HTERT RPE-1 (cell line): ENCODE data around the gene AUNIP.

Source experiments
- in situ Hi-C: fragments of 300-500 bp; cut with MboI; formaldehyde crosslinking; loops from 4 replicates; pipeline ENCODE4 v1.14.3; 2020; ENCODE audit warnings: low sequenced_read_pairs

The AUNIP gene, protein sequence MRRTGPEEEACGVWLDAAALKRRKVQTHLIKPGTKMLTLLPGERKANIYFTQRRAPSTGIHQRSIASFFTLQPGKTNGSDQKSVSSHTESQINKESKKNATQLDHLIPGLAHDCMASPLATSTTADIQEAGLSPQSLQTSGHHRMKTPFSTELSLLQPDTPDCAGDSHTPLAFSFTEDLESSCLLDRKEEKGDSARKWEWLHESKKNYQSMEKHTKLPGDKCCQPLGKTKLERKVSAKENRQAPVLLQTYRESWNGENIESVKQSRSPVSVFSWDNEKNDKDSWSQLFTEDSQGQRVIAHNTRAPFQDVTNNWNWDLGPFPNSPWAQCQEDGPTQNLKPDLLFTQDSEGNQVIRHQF

DNA sequence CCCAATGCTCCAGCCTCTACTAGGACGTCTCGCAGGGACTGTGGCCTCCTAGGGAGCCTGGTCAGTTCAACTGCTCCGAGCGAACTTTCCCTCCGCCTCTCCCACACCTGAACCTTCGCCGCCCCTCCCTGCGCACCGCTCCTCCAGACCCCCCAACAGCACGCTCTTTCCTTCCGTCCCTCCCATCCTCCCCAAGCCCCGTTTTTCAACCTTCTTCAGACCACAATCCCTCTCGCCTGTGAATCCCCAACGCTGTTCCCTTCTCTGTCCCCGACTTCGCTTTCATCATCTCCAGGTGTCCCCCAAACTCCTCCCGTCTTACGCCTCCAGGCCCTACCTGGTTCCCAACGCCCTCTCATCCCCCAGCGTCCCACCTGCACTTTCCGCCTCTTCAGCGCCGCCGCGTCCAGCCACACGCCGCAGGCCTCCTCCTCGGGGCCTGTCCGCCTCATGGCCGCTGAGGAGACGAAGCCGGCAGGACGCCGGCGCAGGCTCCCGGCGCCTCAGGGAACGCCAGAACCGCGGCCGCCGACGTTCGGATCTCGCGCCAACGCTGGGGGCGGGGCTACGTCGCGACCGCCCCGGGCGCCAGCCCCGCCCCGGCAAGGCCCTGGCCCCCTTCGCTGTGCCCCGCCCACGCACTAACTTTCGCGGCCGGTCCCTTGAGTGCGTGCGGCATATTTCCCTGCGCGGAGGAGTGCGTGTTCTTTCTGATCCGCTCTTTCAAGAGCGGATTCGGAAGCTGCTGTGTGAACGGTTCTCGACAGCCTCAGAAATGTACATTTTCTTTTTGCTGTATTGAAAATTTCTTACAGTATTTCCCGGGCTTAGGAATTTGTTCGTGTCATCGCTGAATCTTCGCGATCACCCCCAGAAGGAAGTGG lies at the start of gene AUNIP:
Gene AUNIP, minus strand, starts transcription at position 552 of the 884 bp plus-strand sequence. Its CDS starts 100 bp downstream, at position 452.
- in situ Hi-C loops: no loop called here

GRCh38 chr1:25909040-25909439 lies 49.8 kb upstream of the AUNIP start:
- in situ Hi-C loops: no loop called here

GRCh38 chr1:25908161-25908560 lies 48.9 kb upstream of the AUNIP start:
- in situ Hi-C loops: no loop called here

GRCh38 chr1:25907601-25908000 lies 48.3 kb upstream of the AUNIP start:
- in situ Hi-C loops: no loop called here

DNA sequence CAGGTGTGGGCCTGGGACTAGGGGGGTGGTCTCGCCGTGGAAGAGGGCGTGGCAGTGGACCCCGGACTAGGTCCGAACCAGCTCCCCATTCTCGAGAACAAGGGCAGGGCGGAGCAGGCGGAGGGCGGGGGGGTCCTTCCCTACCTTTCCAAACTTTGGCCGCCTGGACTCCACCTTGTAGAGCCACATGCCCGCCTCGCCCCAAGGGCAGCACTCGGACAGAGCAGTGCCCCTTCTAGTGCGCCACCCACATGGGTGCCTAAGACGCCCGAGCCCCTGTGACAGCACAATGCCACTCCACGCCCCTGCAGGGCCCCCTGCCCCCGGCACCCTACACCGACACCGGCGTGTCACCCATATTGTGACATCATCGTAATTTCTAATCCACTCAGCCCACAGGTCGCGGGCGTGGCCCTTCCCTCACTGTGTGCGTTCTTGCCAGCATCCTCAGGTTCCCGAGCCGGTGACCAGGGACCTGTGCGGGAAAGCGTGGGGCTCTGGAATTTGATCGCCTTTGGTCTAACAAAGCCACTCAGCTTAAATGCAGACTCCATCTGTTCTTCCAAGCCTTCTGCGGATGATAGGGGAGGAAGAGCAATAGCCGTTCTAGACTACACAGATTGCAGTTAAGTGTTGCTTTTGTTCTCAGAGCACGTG lies 47.5 kb upstream of the AUNIP start:
- in situ Hi-C loops: no loop called here

GRCh38 chr1:25905680-25906643 lies 46.7 kb upstream of the AUNIP start, which contains the start of gene STMN1:
Gene STMN1, minus strand, starts transcription at chr1:25906419. Its CDS starts 1,743 bp downstream, at chr1:25904676.
- in situ Hi-C loops: no loop called here

DNA sequence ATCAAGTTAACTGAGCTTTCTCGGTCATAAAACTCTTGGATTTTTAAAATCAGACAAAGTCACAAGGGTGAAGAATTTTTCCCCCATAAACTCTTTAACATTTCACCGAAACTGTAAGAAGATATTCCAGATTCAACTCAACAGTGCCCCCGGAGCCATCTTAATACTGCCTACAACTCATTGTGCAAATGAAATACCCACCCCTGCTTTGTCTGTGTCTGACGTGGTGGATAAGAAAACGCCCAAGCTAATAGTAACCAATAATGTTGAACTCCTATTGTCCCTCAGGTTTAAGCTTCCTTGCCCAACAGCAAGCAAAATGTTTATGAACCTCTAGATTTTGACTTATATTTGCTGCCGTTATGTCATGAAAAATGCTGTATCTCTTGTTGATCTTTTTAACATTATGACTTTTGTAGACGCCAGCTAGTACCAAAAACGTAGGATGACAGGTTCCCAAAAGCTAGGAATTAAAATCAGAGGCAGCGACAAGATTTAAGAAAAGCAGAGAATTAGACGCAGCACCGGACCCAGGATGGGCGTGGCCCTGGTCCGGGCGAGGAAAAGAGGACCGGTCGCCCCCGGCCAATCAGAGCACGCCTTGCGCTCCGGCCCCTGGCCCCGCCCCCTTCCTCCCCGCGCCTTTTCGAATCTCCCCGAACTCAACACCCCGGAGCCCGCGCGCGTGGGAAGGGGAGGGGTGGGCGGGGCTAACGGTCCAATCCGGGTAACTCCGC lies 45.9 kb upstream of the AUNIP start:
- in situ Hi-C loops: no loop called here

DNA sequence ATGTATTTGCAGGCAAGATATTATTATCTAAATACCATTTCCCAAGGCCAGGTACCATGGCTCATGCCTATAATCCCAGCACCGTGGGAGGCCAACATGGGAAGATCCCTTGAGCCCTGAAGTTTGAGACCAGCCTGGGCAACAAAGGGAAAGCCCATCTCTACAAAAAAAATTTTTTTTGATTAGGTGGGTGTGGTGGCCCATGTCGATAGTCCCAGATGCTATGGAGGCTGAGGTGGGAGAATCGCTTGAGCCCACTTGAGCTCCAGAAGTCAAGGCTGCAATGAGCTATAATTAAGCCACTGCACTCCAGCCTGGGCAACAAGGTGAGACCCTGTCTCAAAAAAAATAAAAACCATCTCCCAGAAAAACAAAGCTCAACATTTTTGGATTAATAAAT lies 44.7 kb upstream of the AUNIP start:
- in situ Hi-C loops: no loop called here

DNA sequence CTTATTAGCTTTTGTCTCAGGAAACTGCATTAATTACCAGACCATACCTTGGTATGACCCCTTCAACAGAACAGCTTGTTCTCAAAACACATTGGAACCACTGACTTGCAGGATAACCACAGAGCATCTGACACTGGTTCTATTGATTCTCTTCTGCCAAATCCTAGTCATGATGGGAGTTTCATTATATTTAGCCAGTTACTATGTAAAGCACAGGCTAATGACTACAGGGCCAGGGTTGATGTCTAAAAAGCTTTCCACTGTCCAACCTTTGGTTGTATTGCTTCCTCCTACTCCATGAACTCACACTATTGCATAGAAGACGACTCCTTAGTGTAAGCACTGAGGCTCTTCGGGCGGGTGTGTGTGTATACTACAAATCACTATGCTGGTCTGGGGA lies 43.2 kb upstream of the AUNIP start:
- in situ Hi-C loops: no loop called here

DNA sequence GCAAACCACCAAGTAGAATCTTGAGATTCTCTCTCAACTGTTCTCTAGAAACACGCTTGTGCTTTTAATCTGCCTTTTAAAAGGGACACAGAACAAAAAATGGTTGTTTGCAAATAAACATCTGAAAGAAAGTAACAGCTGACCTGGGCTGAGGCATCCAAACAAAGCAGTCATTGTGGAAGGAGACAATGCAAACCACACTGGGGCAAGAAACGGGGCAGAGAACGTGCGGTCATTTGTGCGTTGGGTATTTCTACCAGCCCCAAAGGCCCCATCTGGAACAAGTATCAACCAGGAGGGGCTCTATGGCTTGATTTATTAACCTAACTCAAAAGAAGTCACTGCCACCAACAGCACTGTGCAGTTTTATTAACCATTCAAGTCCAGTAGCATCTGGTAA lies 41.0 kb upstream of the AUNIP start:
- in situ Hi-C loops: no loop called here

- in situ Hi-C loops: no loop called here
Measured at GRCh38 chr1:25899792-25900191, 40.5 kb upstream of the AUNIP start.

DNA sequence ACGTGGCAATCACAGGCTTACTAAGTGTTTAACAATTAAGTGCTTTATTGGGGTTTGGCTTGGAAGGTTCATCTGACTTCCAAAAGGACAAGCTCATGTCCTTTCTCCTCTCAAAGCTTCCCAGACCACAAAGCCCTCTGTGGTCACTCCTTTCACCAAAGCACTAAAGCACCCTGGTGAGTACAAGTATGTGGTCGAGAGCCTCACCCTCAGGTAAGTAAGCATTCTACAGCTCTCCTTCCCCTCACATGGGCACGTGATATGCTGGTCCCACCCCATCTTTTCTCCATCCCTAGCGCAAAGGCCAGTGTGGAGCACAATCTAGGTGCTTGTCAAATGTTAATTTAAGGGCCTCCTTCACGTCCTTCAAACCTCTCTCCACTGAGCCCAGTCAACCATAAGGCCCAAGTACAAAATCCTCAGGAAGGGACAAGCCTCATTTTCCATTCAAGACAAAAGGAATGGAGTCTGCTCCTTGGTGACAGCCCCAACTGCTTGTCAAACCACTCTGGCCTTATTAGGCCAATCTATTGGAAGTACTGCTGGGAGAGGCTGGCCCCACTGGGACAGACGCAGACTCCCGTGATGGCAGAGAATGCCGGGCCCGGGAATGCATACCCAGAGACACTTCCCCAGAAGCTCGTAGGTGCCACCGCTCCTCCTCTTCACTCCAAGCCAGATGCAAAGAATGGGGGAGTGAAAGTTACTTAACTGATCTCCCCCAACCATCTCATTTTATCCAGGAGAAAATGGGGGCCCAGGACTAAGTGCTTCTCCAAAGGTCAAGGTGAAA lies 39.2 kb upstream of the AUNIP start:
- in situ Hi-C loops: no loop called here

- in situ Hi-C loops: no loop called here
Measured at GRCh38 chr1:25897754-25898153, 38.5 kb upstream of the AUNIP start.

DNA sequence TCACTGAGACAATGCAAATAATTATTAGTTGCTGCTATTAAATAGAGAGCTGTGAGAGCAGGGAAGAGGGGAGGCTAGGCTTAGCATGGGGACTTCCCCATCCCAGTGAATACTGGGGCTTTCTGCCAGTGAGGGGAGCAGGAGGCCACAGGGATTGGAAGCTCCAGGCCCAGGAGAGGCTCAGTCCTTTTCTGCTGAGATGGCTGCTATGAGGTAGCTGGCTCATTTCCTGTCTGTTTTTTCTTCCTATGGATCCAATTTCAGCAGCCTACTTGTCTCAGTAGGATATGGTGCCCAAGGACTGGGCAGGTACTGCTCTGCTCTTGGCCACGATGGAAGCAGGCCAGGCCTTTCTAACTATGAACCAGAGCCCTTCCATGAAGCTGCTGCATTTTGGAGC lies 37.0 kb upstream of the AUNIP start:
- in situ Hi-C loops: no loop called here

- in situ Hi-C loops: no loop called here
Measured at GRCh38 chr1:25895365-25895990, 36.2 kb upstream of the AUNIP start.

- in situ Hi-C loops: no loop called here
Measured at GRCh38 chr1:25893116-25893515, 33.9 kb upstream of the AUNIP start.

DNA sequence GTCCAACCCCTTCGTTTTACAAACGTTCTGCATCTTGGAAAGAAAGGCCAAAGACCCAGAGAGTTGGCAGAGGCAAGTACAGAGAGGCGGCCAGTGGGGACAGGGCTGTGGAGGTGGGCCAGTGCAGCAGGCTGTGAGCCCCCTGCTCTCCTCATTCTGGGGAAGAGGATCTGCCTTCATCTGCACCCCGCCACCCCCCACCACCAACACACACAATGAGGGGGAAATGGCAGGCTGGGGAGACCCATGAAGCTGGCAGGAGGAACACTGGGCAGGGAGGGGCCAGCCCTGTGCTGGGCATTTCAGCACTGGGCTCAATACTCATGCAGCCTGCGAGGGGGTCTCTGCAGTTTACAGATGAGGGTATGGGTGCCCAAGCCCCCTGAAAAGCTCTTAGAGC lies 32.3 kb upstream of the AUNIP start:
- in situ Hi-C loops: no loop called here
